ENCODE results near the gene AKAP4. TPM values are rescaled to one million over a fixed set of nuclear protein-coding genes. Genes with fewer than 3 reads are reported as not detected.

Gene AKAP4
- total RNA-seq, 1 donor from 2014 or later = not detected

DNA sequence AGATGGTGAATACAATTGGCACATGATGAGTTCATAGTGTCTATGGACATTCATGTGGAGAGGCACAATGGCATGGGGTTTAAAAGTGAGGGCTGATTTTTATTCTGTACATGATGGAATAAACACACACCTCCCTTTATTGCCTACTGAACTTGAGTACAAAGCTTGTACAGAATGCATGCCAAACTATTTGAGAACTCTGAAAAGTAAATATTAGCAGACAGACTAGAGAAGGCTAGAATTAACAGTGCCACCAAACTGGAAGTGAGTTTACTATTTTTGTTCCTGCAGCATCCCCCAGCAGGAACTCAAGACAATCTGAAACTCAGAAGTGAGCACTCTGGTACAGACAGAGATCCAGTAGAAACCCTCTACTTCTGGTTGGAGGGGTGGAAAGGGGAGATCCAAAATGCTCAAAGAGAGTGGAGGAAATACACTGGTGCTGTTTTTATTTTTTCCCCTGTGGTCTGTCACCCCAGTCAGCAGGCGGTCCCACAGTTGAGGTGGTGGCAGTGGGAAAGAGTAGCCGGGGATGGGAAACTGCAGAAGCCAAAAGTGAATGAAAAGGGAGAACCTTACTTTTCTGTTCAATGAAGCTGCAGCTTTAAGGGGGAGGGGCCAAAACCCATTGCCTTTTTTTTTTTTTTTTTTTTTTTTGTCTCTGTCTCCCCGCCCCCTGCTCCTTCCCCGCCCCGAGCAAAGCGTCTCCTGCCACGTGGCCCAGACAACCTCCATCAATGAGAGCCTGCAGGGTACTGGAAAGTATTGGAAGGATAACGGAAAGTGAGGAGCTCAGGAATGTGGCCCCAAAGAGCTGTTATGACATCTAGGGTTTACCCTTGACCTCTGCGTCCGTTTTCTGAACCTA is 20.5 kb downstream of the AKAP4 start:
- Mint-ChIP-seq H3K4me3 (ENCODE audit: unreplicated experiment) (no peak overlapping the region), H3K4me1 (ENCODE audit: low read depth, unreplicated experiment) (no peaks in the 10 kb centered on the region), H3K9me3 (ENCODE audit: unreplicated experiment) (no peaks in the 10 kb centered on the region), H3K27me3 (ENCODE audit: unreplicated experiment) (peaks cover 3% of the 10 kb centered on the region), H3K27ac (ENCODE audit: unreplicated experiment) (no peak overlapping the region), H3K36me3 (ENCODE audit: unreplicated experiment) (no peaks in the 10 kb centered on the region)
- TF ChIP-seq, protein P1, sequence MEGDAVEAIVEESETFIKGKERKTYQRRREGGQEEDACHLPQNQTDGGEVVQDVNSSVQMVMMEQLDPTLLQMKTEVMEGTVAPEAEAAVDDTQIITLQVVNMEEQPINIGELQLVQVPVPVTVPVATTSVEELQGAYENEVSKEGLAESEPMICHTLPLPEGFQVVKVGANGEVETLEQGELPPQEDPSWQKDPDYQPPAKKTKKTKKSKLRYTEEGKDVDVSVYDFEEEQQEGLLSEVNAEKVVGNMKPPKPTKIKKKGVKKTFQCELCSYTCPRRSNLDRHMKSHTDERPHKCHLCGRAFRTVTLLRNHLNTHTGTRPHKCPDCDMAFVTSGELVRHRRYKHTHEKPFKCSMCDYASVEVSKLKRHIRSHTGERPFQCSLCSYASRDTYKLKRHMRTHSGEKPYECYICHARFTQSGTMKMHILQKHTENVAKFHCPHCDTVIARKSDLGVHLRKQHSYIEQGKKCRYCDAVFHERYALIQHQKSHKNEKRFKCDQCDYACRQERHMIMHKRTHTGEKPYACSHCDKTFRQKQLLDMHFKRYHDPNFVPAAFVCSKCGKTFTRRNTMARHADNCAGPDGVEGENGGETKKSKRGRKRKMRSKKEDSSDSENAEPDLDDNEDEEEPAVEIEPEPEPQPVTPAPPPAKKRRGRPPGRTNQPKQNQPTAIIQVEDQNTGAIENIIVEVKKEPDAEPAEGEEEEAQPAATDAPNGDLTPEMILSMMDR (IDR thresholded peaks at IDR 0.05; ENCODE audit: partially characterized antibody, unreplicated experiment) = no peak
- no peak for DNase-seq

DNA sequence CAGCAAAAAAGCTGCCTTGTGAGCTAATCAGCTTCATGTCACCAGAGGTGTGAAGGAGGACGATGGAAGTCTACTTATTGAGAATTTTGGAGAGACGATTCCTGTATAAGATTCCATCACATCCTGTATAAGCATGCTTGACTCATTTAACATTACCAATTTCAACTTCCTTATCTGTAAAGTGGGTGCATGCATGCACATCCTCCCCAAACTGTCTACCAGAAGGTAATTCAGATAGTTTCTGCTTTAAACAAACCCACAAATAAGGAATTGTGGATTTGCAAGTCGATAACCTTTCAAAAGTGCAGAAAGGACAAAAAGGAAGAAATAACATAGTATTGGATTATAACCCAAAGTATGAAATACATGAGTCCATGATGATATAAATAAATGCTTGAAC is 31.1 kb downstream of the AKAP4 start:
- DNase-seq = no peak
- Mint-ChIP-seq H3K4me3 (ENCODE audit: unreplicated experiment) (no peak overlapping the region), H3K36me3 (ENCODE audit: unreplicated experiment) (no peaks in the 10 kb centered on the region), H3K27me3 (ENCODE audit: unreplicated experiment) (no peaks in the 10 kb centered on the region), H3K4me1 (ENCODE audit: low read depth, unreplicated experiment) (no peaks in the 10 kb centered on the region), H3K9me3 (ENCODE audit: unreplicated experiment) (no peaks in the 10 kb centered on the region), H3K27ac (ENCODE audit: unreplicated experiment) (no peak overlapping the region)
- TF ChIP-seq, protein P1 (IDR thresholded peaks at IDR 0.05; ENCODE audit: partially characterized antibody, unreplicated experiment) = no peak

DNA sequence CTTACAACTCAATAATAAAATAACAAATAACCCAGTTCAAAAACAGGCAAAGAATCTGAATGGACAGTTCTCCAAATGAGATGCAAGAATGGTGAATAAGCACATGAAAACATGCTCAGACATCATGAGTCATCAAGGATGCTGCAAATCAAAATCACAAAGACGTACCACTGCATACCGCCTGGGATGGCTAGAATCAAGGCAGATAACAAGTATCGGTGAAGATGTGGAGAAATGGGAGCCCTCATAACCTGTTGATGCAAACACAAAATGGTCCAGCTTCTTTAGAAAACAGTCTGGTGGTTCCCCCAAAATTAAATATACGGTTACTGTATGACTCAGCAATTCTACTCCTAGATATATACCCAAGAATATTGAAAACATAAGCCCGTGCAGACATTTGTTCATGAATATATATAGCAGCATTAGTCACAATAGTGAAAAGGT is 32.5 kb downstream of the AKAP4 start:
- H3K27me3 Mint-ChIP-seq (ENCODE audit: unreplicated experiment) = no peaks in the 10 kb centered on the region

DNA sequence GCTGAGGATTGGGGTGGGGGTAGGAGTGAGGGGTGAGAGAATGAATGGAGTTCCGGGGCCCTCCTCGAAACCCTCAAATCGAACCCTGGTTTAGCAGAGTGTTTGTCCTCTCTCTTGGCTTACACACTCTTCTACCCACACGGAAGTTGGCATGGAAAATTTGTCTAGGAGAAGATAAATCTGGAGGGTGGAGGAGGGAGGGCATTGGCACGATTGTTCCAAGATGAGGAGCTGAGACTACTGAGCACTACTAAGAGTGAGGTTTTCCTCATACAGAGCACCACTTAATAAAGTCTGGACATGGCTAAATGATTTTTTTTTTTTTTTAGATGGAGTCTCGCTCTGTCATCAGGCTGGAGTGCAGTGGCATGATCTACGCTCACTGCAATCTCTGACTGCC is 33.4 kb downstream of the AKAP4 start:
- Mint-ChIP-seq H3K36me3 (ENCODE audit: unreplicated experiment) (no peaks in the 10 kb centered on the region), H3K4me3 (ENCODE audit: unreplicated experiment) (no peak overlapping the region), H3K4me1 (ENCODE audit: low read depth, unreplicated experiment) (no peaks in the 10 kb centered on the region), H3K27ac (ENCODE audit: unreplicated experiment) (no peak overlapping the region), H3K9me3 (ENCODE audit: unreplicated experiment) (no peaks in the 10 kb centered on the region), H3K27me3 (ENCODE audit: unreplicated experiment) (no peaks in the 10 kb centered on the region)
- TF ChIP-seq, protein P1 (IDR thresholded peaks at IDR 0.05; ENCODE audit: partially characterized antibody, unreplicated experiment) = no peak
- no peak for DNase-seq

More for the DNA sequence above, 32.5 kb downstream of the AKAP4 start:
- Mint-ChIP-seq H3K4me3 (ENCODE audit: unreplicated experiment) (no peak overlapping the region), H3K36me3 (ENCODE audit: unreplicated experiment) (no peaks in the 10 kb centered on the region), H3K4me1 (ENCODE audit: low read depth, unreplicated experiment) (no peaks in the 10 kb centered on the region), H3K27ac (ENCODE audit: unreplicated experiment) (no peak overlapping the region), H3K9me3 (ENCODE audit: unreplicated experiment) (no peaks in the 10 kb centered on the region)
- TF ChIP-seq, protein P1 (IDR thresholded peaks at IDR 0.05; ENCODE audit: partially characterized antibody, unreplicated experiment) = no peak
- DNase-seq = no peak

DNA sequence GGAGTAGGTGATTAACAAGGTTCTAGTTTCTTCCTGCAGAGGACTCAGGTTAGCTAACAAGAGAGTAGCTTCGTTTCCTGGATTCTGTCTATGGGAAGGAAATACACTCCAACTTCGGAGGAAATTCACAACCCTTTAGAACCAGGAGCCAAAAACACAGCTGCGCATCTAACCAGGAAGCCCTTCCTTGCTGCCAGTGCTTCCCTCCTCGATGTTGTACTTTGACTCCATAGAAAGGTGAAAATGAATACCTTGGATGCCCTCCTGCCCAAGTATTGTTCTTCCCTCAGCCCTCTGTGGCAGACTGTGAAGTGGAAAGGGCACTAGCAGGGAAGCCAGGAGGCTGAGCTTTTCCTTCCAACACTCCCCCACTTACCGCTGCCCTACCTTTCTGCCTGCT is 35.1 kb downstream of the AKAP4 start:
- DNase-seq = no peak
- no peaks in the 10 kb centered on the region for H3K27me3 Mint-ChIP-seq (ENCODE audit: unreplicated experiment)
- TF ChIP-seq, protein P1 (IDR thresholded peaks at IDR 0.05; ENCODE audit: partially characterized antibody, unreplicated experiment) = no peak
- no peaks in the 10 kb centered on the region for H3K4me1 Mint-ChIP-seq (ENCODE audit: low read depth, unreplicated experiment)
- no peaks in the 10 kb centered on the region for H3K36me3 Mint-ChIP-seq (ENCODE audit: unreplicated experiment)
- H3K4me3 Mint-ChIP-seq (ENCODE audit: unreplicated experiment) = no peak overlapping the region
- H3K27ac Mint-ChIP-seq (ENCODE audit: unreplicated experiment) = no peak overlapping the region
- no peaks in the 10 kb centered on the region for H3K9me3 Mint-ChIP-seq (ENCODE audit: unreplicated experiment)

Measured in glutamatergic neuron (in vitro differentiated cells).